Lower leg skin (tissue), 3 donors: ENCODE data around the gene ZBTB7C.

Experiments
- POLR2A ChIP-seq, 2 donors: fragments of 450-650 bp; IDR thresholded peaks; one replicate each; pipeline ENCODE4 v1.6.1; 2016 to 2017; ENCODE audit warnings: antibody characterized with exemption in 2 of 2, mild to moderate bottlenecking in 1 of 2, moderate library complexity in 1 of 2
- TF ChIP-seq, protein P1 (sequence below), 3 donors: fragments of 450-650 bp; IDR thresholded peaks; one replicate each; pipeline ENCODE4 v1.5.1; 2016; ENCODE audit warnings: antibody characterized with exemption in 3 of 3, mild to moderate bottlenecking in 3 of 3, moderate library complexity in 2 of 3

- TF ChIP-seq POLR2A (IDR thresholded peaks at IDR 0.05) = no peak
- TF ChIP-seq, protein P1, sequence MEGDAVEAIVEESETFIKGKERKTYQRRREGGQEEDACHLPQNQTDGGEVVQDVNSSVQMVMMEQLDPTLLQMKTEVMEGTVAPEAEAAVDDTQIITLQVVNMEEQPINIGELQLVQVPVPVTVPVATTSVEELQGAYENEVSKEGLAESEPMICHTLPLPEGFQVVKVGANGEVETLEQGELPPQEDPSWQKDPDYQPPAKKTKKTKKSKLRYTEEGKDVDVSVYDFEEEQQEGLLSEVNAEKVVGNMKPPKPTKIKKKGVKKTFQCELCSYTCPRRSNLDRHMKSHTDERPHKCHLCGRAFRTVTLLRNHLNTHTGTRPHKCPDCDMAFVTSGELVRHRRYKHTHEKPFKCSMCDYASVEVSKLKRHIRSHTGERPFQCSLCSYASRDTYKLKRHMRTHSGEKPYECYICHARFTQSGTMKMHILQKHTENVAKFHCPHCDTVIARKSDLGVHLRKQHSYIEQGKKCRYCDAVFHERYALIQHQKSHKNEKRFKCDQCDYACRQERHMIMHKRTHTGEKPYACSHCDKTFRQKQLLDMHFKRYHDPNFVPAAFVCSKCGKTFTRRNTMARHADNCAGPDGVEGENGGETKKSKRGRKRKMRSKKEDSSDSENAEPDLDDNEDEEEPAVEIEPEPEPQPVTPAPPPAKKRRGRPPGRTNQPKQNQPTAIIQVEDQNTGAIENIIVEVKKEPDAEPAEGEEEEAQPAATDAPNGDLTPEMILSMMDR (IDR thresholded peaks at IDR 0.05) = no peak
Observed at GRCh38 chr18:48238206-48238605, 171.0 kb downstream of the ZBTB7C start.
